Breast epithelium (tissue), 3 donors: Measurements from ENCODE around the gene PDXP.

ENCODE experiments used
- POLR2A ChIP-seq: fragments of 450-650 bp; IDR thresholded peaks from one replicate; pipeline ENCODE4 v1.6.1; 2016; ENCODE audit warnings: antibody characterized with exemption, mild to moderate bottlenecking, moderate library complexity
- POLR2AphosphoS5 ChIP-seq, 3 donors: sonication (generic); formaldehyde crosslinking; IDR thresholded peaks; one replicate each; pipeline ENCODE4 v1.6.1; 2017; ENCODE audit warnings: antibody characterized with exemption in 3 of 3
- TF ChIP-seq, protein P1 (sequence below), 3 donors: fragments of 450-650 bp; IDR thresholded peaks; one replicate each; pipeline ENCODE4 v1.5.1; 2016 to 2017; ENCODE audit warnings: antibody characterized with exemption in 3 of 3, mild to moderate bottlenecking in 3 of 3, moderate library complexity in 3 of 3

DNA sequence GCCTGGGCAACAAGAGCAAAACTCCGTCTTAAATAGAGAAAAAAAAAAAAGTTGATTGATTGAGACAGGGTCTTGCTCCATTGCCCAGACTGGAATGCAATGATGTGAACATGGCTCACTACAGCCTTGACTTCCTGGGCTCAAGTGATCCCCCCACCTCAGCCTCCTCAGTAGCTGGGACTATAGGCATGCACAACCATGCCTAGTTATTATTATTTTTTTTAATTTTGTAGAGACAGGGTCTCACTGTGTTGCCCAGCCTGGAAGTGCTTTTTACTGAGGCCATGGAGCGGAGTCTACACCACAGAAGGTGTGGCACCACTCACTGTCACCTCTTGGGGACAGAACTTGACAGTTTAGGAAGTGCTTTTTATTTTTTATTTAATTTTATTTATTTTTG lies 56.1 kb downstream of the PDXP start:
- TF ChIP-seq, protein P1, sequence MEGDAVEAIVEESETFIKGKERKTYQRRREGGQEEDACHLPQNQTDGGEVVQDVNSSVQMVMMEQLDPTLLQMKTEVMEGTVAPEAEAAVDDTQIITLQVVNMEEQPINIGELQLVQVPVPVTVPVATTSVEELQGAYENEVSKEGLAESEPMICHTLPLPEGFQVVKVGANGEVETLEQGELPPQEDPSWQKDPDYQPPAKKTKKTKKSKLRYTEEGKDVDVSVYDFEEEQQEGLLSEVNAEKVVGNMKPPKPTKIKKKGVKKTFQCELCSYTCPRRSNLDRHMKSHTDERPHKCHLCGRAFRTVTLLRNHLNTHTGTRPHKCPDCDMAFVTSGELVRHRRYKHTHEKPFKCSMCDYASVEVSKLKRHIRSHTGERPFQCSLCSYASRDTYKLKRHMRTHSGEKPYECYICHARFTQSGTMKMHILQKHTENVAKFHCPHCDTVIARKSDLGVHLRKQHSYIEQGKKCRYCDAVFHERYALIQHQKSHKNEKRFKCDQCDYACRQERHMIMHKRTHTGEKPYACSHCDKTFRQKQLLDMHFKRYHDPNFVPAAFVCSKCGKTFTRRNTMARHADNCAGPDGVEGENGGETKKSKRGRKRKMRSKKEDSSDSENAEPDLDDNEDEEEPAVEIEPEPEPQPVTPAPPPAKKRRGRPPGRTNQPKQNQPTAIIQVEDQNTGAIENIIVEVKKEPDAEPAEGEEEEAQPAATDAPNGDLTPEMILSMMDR (IDR thresholded peaks at IDR 0.05), result no peak
- TF ChIP-seq POLR2AphosphoS5 (IDR thresholded peaks at IDR 0.05) (no peak), POLR2A (no peak)
